Measurements from ENCODE around the gene FBL. TPM values are rescaled to one million over a fixed set of nuclear protein-coding genes. Genes with fewer than 3 reads are reported as not detected.
"Not testable (repeated sequence)": the region's sequence is repeated elsewhere in the genome, so short reads cannot be mapped to it uniquely, and the experiment has no call there.

Gene FBL
- total RNA-seq, 5 donors from 2014 or later (not counting 1 experiment from before 2014, with no cell fraction given) = 291 to 348 (median 299) TPM

GRCh38 chr19:39813264-39813993 lies 32.8 kb downstream of the FBL start:
- Histone ChIP-seq H3K27ac (ENCODE audit: low read length) (no peak overlapping the region), H3K4me3 (ENCODE audit: control insufficient read depth in 1 of 2, extremely low read depth in 1 of 2, low read length in 1 of 2) (no peak overlapping the region), H3K27me3 (replicated peaks in 1 of 2; ENCODE audit: control insufficient read depth in 2 of 2, extremely low read depth in 1 of 2, insufficient read depth in 2 of 2, low read length in 1 of 2) (no peaks in the 10 kb centered on the region), H3K4me1 (ENCODE audit: control insufficient read depth in 1 of 2, extremely low read depth in 1 of 2, insufficient read depth in 2 of 2, low read length in 2 of 2) (no peaks in the 10 kb centered on the region), H3K36me3 (ENCODE audit: control insufficient read depth in 2 of 2, extremely low read depth in 1 of 2, insufficient read depth in 1 of 2, low read length in 1 of 2) (peaks cover 3 to 8% of the 10 kb centered on the region in 2 donors), H3K9me3 (no peaks in the 10 kb centered on the region)
- H3K27me3 Mint-ChIP-seq = no peaks in the 10 kb centered on the region
- POLR2A ChIA-PET = interaction anchor here in 1 of 2 donors (0.6 kb wide), 1 partner anchor 829 kb away, joined by 7 read pairs; no protein-coding TSS in a partner anchor
- H3K36me3 Mint-ChIP-seq = peaks cover 25% of the 10 kb centered on the region
- CTCF ChIA-PET = interaction anchor here in 1 of 2 donors (0.6 to 0.8 kb wide), 2 partner anchors 13 to 25 kb away, joined by 3 to 4 read pairs; no protein-coding TSS in a partner anchor
- no peak overlapping the region for H3K27ac Mint-ChIP-seq
- H3K4me1 Mint-ChIP-seq = peaks cover 0 to 5% (median 5%) of the 10 kb centered on the region in 3 donors
- 70% methylated on average over 4 of the region's 9 CpGs for WGBS (ENCODE audit: insufficient coverage)
- DNase-seq (no peak), ATAC-seq (replicated peaks in 1 of 4) (no peak)
- no peaks in the 10 kb centered on the region for H3K9me3 Mint-ChIP-seq
- no peak overlapping the region for H3K4me3 Mint-ChIP-seq

DNA sequence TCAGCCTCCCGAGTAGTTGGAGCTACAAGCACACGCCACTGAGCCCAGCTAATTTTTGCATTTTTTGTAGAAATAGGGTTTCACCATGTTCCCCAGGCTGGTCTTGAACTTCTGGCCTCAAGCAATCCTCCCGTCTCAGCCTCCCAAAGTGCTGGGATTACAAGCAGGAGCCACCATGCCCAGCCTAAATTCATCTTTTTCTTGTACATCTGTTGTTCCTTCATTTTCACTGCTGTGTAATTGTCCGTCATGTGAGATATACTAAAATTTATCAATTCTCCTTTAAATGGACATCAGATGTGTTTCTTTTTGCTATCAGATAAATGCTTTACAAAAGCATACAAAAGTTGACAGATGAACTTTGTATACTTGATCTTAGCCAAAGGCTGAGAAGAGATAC lies 35.1 kb downstream of the FBL start:
- no peaks in the 10 kb centered on the region for H3K9me3 ChIP-seq
- WGBS (ENCODE audit: insufficient coverage) = 89% methylated on average over 2 of the region's 4 CpGs
- Mint-ChIP-seq H3K27ac (no peak overlapping the region), H3K9me3 (no peaks in the 10 kb centered on the region), H3K4me1 (no peaks in the 10 kb centered on the region), H3K27me3 (no peaks in the 10 kb centered on the region), H3K4me3 (no peak overlapping the region), H3K36me3 (peaks cover 11% of the 10 kb centered on the region)
- peaks cover 0 to 4% of the 10 kb centered on the region in 2 donors for H3K36me3 ChIP-seq (ENCODE audit: control insufficient read depth in 2 of 2, extremely low read depth in 1 of 2, insufficient read depth in 1 of 2, low read length in 1 of 2)
- no peak for ATAC-seq (replicated peaks in 1 of 4)
- no peaks in the 10 kb centered on the region for H3K4me1 ChIP-seq (ENCODE audit: control insufficient read depth in 1 of 2, extremely low read depth in 1 of 2, insufficient read depth in 2 of 2, low read length in 2 of 2)
- no peak overlapping the region for H3K4me3 ChIP-seq (ENCODE audit: control insufficient read depth in 1 of 2, extremely low read depth in 1 of 2, low read length in 1 of 2)
- peaks cover 0 to 2% of the 10 kb centered on the region in 2 experiments for H3K27me3 ChIP-seq (replicated peaks in 1 of 2; ENCODE audit: control insufficient read depth in 2 of 2, extremely low read depth in 1 of 2, insufficient read depth in 2 of 2, low read length in 1 of 2)
- ChIA-PET CTCF (interaction anchor here in 1 of 2 donors (0.6 kb wide), 1 partner anchor 1234 kb away, joined by 7 read pairs; no protein-coding TSS in a partner anchor), POLR2A (interaction anchor here in 1 of 2 donors (0.6 kb wide), 1 partner anchor 730 kb away, joined by 5 read pairs; no protein-coding TSS in a partner anchor)
- no peak for DNase-seq
- H3K27ac ChIP-seq (ENCODE audit: low read length) = no peak overlapping the region

DNA sequence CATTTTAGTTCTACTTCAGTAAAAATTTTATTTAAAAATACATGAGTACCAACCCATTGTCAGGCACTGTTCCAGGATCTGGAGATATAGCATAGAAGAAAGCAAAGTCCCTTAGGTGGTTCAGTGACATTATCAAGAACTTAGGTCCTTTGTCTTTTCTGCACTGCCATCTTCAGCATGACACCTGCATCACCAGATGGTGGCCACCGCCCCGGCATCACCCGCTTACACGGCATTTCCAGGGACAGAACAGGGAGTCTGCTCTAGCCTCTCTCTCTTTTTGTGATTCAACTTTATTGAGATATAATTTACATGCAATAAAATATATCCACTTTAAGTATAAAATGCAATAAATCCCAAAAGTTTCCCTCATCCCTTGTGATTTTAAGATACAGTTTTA lies 35.8 kb downstream of the FBL start:
- Mint-ChIP-seq H3K4me1 (no peaks in the 10 kb centered on the region), H3K4me3 (no peak overlapping the region), H3K27me3 (peaks cover 0 to under 1% of the 10 kb centered on the region in 2 donors), H3K9me3 (no peaks in the 10 kb centered on the region), H3K27ac (no peak overlapping the region), H3K36me3 (peaks cover 5% of the 10 kb centered on the region)
- Histone ChIP-seq H3K4me3 (ENCODE audit: control insufficient read depth in 1 of 2, extremely low read depth in 1 of 2, low read length in 1 of 2) (no peak overlapping the region), H3K27ac (ENCODE audit: low read length) (no peak overlapping the region), H3K27me3 (replicated peaks in 1 of 2; ENCODE audit: control insufficient read depth in 2 of 2, extremely low read depth in 1 of 2, insufficient read depth in 2 of 2, low read length in 1 of 2) (peaks cover 0 to 2% of the 10 kb centered on the region in 2 experiments), H3K9me3 (no peaks in the 10 kb centered on the region), H3K4me1 (ENCODE audit: control insufficient read depth in 1 of 2, extremely low read depth in 1 of 2, insufficient read depth in 2 of 2, low read length in 2 of 2) (no peaks in the 10 kb centered on the region), H3K36me3 (ENCODE audit: control insufficient read depth in 2 of 2, extremely low read depth in 1 of 2, insufficient read depth in 1 of 2, low read length in 1 of 2) (no peaks in the 10 kb centered on the region)
- DNase-seq (no peak), ATAC-seq (replicated peaks in 1 of 4) (no peak)
- POLR2A ChIA-PET = no interaction called here
- no CpG with 5 or more reads among the region's 4 CpGs for WGBS (ENCODE audit: insufficient coverage)
- CTCF ChIA-PET = no interaction called here

DNA sequence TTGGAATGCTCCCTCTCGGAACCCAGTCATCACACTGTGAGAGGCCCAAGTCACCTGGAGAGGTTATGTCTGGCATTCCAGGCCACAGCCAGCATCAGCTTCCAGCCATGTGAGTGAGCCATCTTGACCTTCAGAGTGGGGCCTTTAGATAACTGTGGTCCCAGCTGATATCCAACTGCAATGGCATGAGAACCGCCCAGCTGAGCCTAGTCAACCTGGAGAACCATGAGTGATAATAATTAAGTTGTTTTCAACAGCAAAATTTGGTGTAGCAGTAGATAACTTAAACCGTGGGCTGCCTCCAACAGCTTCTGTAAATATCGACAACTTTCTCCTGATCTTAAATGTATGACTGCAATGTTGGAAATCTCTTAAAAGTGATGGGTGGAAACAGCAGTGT lies 36.8 kb downstream of the FBL start:
- ATAC-seq (replicated peaks in 1 of 4) = no peak
- CTCF ChIA-PET = no interaction called here
- Mint-ChIP-seq H3K4me3 (no peak overlapping the region), H3K27me3 (peaks cover under 1 to 4% of the 10 kb centered on the region in 2 donors), H3K4me1 (no peaks in the 10 kb centered on the region), H3K36me3 (peaks cover 4% of the 10 kb centered on the region), H3K9me3 (no peaks in the 10 kb centered on the region), H3K27ac (no peak overlapping the region)
- POLR2A ChIA-PET = no interaction called here
- 93% methylated on average over 3 of the region's 4 CpGs for WGBS (ENCODE audit: insufficient coverage)
- no peaks in the 10 kb centered on the region for H3K9me3 ChIP-seq
- no peak overlapping the region for H3K27ac ChIP-seq (ENCODE audit: low read length)
- no peak overlapping the region for H3K4me3 ChIP-seq (ENCODE audit: control insufficient read depth in 1 of 2, extremely low read depth in 1 of 2, low read length in 1 of 2)
- H3K27me3 ChIP-seq (replicated peaks in 1 of 2; ENCODE audit: control insufficient read depth in 2 of 2, extremely low read depth in 1 of 2, insufficient read depth in 2 of 2, low read length in 1 of 2) = peaks cover 0 to 5% of the 10 kb centered on the region in 2 experiments
- no peaks in the 10 kb centered on the region for H3K36me3 ChIP-seq (ENCODE audit: control insufficient read depth in 2 of 2, extremely low read depth in 1 of 2, insufficient read depth in 1 of 2, low read length in 1 of 2)
- no peak for DNase-seq
- no peaks in the 10 kb centered on the region for H3K4me1 ChIP-seq (ENCODE audit: control insufficient read depth in 1 of 2, extremely low read depth in 1 of 2, insufficient read depth in 2 of 2, low read length in 2 of 2)

DNA sequence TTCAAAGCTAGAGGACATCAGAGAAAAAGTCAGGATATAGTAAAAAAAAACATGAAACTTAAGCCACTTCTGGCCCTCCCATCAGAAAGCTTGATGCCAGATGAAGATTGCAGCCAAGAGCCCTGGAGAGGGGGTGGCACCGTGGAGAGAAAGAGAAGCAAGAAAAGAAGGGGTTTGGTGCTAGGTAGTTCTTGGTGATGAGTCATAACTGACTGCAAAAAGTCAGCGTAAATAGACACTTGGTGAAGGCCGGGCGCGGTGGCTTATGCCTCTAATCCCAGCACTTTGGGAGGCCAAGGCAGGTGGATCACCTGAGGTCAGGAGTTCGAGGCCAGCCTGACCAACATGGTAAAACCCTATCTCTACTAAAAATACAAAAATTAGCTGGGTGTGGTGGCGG lies 37.5 kb downstream of the FBL start:
- H3K4me1 Mint-ChIP-seq; H3K36me3 Mint-ChIP-seq; H3K27me3 ChIP-seq (replicated peaks in 1 of 2; ENCODE audit: control insufficient read depth in 2 of 2, extremely low read depth in 1 of 2, insufficient read depth in 2 of 2, low read length in 1 of 2); H3K9me3 Mint-ChIP-seq; H3K4me3 ChIP-seq (ENCODE audit: control insufficient read depth in 1 of 2, extremely low read depth in 1 of 2, low read length in 1 of 2); H3K4me1 ChIP-seq (ENCODE audit: control insufficient read depth in 1 of 2, extremely low read depth in 1 of 2, insufficient read depth in 2 of 2, low read length in 2 of 2); DNase-seq; H3K9me3 ChIP-seq; ATAC-seq (replicated peaks in 1 of 4); H3K36me3 ChIP-seq (ENCODE audit: control insufficient read depth in 2 of 2, extremely low read depth in 1 of 2, insufficient read depth in 1 of 2, low read length in 1 of 2); POLR2A ChIA-PET; H3K27me3 Mint-ChIP-seq; H3K4me3 Mint-ChIP-seq; H3K27ac Mint-ChIP-seq; H3K27ac ChIP-seq (ENCODE audit: low read length); CTCF ChIA-PET: not testable (repeated sequence)
- WGBS (ENCODE audit: insufficient coverage) = 63% methylated on average over 1 of the region's 7 CpGs

GRCh38 chr19:39807846-39808364 lies 38.3 kb downstream of the FBL start:
- Histone ChIP-seq H3K27ac (ENCODE audit: low read length) (no peak overlapping the region), H3K4me3 (ENCODE audit: control insufficient read depth in 1 of 2, extremely low read depth in 1 of 2, low read length in 1 of 2) (no peak overlapping the region), H3K9me3 (no peaks in the 10 kb centered on the region), H3K4me1 (ENCODE audit: control insufficient read depth in 1 of 2, extremely low read depth in 1 of 2, insufficient read depth in 2 of 2, low read length in 2 of 2) (no peaks in the 10 kb centered on the region), H3K27me3 (replicated peaks in 1 of 2; ENCODE audit: control insufficient read depth in 2 of 2, extremely low read depth in 1 of 2, insufficient read depth in 2 of 2, low read length in 1 of 2) (peaks cover 0 to 11% of the 10 kb centered on the region in 2 experiments), H3K36me3 (ENCODE audit: control insufficient read depth in 2 of 2, extremely low read depth in 1 of 2, insufficient read depth in 1 of 2, low read length in 1 of 2) (no peaks in the 10 kb centered on the region)
- DNase-seq = no peak
- Mint-ChIP-seq H3K27me3 (peaks cover 6 to 8% of the 10 kb centered on the region in 2 donors), H3K27ac (no peak overlapping the region), H3K4me3 (no peak overlapping the region), H3K36me3 (no peaks in the 10 kb centered on the region), H3K9me3 (no peaks in the 10 kb centered on the region), H3K4me1 (no peaks in the 10 kb centered on the region)
- 80% methylated on average over 1 of the region's 5 CpGs for WGBS (ENCODE audit: insufficient coverage)
- ChIA-PET CTCF (no interaction called here), POLR2A (interaction anchor here in 1 of 2 donors (0.6 kb wide), 1 partner anchor 1249 kb away, joined by 4 read pairs; no protein-coding TSS in a partner anchor)
- ATAC-seq (replicated peaks in 1 of 4) = no peak
